ENCODE data around the gene EPHB1.

The EPHB1 gene

GRCh38 chr3:134850761-134851160 is 55.7 kb downstream of the EPHB1 start:
- DNase-seq (ENCODE audit: low spot score), result no peak

- no peak for DNase-seq (ENCODE audit: low spot score)
Observed at GRCh38 chr3:134852132-134852531, 57.1 kb downstream of the EPHB1 start.

- no peak for DNase-seq (ENCODE audit: low spot score)
Observed at GRCh38 chr3:134852893-134853351, 57.9 kb downstream of the EPHB1 start.

GRCh38 chr3:134854254-134854653 is 59.2 kb downstream of the EPHB1 start:
- DNase-seq (ENCODE audit: low spot score), result no peak

GRCh38 chr3:134857356-134857755 is 62.3 kb downstream of the EPHB1 start:
- no peak for DNase-seq (ENCODE audit: low spot score)

- no peak for DNase-seq (ENCODE audit: low spot score)
Observed at GRCh38 chr3:134857776-134858362, 62.8 kb downstream of the EPHB1 start.

GRCh38 chr3:134858441-134859035 is 63.5 kb downstream of the EPHB1 start:
- no peak for DNase-seq (ENCODE audit: low spot score)

GRCh38 chr3:134859341-134859740 is 64.3 kb downstream of the EPHB1 start:
- no peak for DNase-seq (ENCODE audit: low spot score)

GRCh38 chr3:134860141-134860540 is 65.1 kb downstream of the EPHB1 start:
- DNase-seq (ENCODE audit: low spot score), result no peak

GRCh38 chr3:134863915-134864314 is 68.9 kb downstream of the EPHB1 start:
- no peak for DNase-seq (ENCODE audit: low spot score)

- DNase-seq (ENCODE audit: low spot score), result no peak
Observed at GRCh38 chr3:134864636-134865035, 69.6 kb downstream of the EPHB1 start.

GRCh38 chr3:134867277-134867676 is 72.2 kb downstream of the EPHB1 start:
- DNase-seq (ENCODE audit: low spot score), result no peak

- DNase-seq (ENCODE audit: low spot score), result no peak
Observed at GRCh38 chr3:134869153-134869726, 74.2 kb downstream of the EPHB1 start.

- no peak for DNase-seq (ENCODE audit: low spot score)
Observed at GRCh38 chr3:134871818-134872217, 76.8 kb downstream of the EPHB1 start.

GRCh38 chr3:134872440-134873388 is 77.7 kb downstream of the EPHB1 start:
- no peak for DNase-seq (ENCODE audit: low spot score)

- no peak for DNase-seq (ENCODE audit: low spot score)
Observed at GRCh38 chr3:134873789-134874188, 78.7 kb downstream of the EPHB1 start.

- no peak for DNase-seq (ENCODE audit: low spot score)
Observed at GRCh38 chr3:134874737-134875413, 79.8 kb downstream of the EPHB1 start.

GRCh38 chr3:134876836-134877235 is 81.8 kb downstream of the EPHB1 start:
- DNase-seq (ENCODE audit: low spot score), result no peak

GRCh38 chr3:134877788-134878187 is 82.7 kb downstream of the EPHB1 start:
- DNase-seq (ENCODE audit: low spot score), result no peak

GRCh38 chr3:134879990-134880389 is 84.9 kb downstream of the EPHB1 start:
- no peak for DNase-seq (ENCODE audit: low spot score)

- DNase-seq (ENCODE audit: low spot score), result no peak
Observed at GRCh38 chr3:134880431-134880830, 85.4 kb downstream of the EPHB1 start.

- no peak for DNase-seq (ENCODE audit: low spot score)
Observed at GRCh38 chr3:134881305-134881704, 86.2 kb downstream of the EPHB1 start.

All from D341Med (cell line).